ENCODE measurements around the gene HOXB7.

HOXB7 gene

DNA sequence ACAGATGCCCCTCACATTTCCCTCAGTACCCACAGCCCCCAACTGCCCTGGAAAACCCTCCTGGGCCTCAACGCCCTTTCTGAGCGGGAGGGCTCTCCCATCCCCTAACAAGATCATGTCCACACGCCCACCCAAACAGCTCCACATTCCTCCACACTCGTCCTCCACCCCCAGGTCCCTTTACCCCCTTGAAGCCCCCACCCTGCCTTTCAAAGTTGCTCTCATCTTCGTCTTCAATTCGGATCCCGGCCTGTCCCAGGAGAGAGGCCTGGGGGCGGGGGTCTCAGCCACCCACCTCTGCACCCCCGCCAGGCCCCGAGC lies 47.0 kb downstream of the HOXB7 start:
- DNase-seq (ENCODE audit: insufficient read length), result no peak
- TF ChIP-seq TAF1 (IDR thresholded peaks at IDR 0.05; ENCODE audit: borderline replicate concordance, low read depth, low read length), result no peak
- TF ChIP-seq POLR2AphosphoS5 (IDR thresholded peaks at IDR 0.05; ENCODE audit: low read depth, low read length), result no peak
- TF ChIP-seq POLR2A (IDR thresholded peaks at IDR 0.05; ENCODE audit: low read depth, low read length), result no peak
- no peak for FAIRE-seq

GRCh38 chr17:48563385-48563838 lies 47.4 kb downstream of the HOXB7 start:
- FAIRE-seq (no peak), DNase-seq (ENCODE audit: insufficient read length) (no peak)
- TF ChIP-seq POLR2A (IDR thresholded peaks at IDR 0.05; ENCODE audit: low read depth, low read length) (no peak), TAF1 (IDR thresholded peaks at IDR 0.05; ENCODE audit: borderline replicate concordance, low read depth, low read length) (no peak), POLR2AphosphoS5 (IDR thresholded peaks at IDR 0.05; ENCODE audit: low read depth, low read length) (no peak)

DNA sequence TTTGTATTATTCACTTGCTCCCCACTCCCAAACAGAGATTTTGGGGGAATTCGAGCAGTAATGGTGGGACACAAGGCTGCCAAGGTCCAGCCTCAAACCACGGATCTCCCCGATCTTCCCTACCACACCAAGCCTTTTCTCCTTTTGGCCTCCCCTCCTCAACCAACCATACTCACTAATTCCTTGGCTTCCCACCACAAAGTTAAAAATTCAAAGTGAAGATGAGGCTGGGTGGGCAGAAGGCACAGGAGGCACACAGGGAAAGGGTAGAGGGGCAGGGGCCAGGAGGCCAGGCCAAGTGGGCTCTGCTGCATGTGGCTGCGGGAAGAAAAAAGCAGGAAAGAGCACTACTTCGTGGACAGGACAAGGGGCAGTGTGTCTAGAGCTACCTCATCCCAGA lies 47.9 kb downstream of the HOXB7 start:
- FAIRE-seq (no peak), DNase-seq (ENCODE audit: insufficient read length) (no peak)
- no peak for TF ChIP-seq POLR2AphosphoS5 (IDR thresholded peaks at IDR 0.05; ENCODE audit: low read depth, low read length)

GRCh38 chr17:48561884-48562810 lies 48.7 kb downstream of the HOXB7 start:
- no peak for FAIRE-seq
- TF ChIP-seq TAF1 (IDR thresholded peaks at IDR 0.05; ENCODE audit: borderline replicate concordance, low read depth, low read length) (no peak), POLR2A (IDR thresholded peaks at IDR 0.05; ENCODE audit: low read depth, low read length) (no peak), POLR2AphosphoS5 (IDR thresholded peaks at IDR 0.05; ENCODE audit: low read depth, low read length) (no peak)
- no peak for DNase-seq (ENCODE audit: insufficient read length)

GRCh38 chr17:48559840-48560817 lies 50.7 kb downstream of the HOXB7 start:
- DNase-seq (ENCODE audit: insufficient read length) (no peak), FAIRE-seq (no peak)
- TF ChIP-seq POLR2A (IDR thresholded peaks at IDR 0.05; ENCODE audit: low read depth, low read length), result no peak
- TF ChIP-seq TAF1 (IDR thresholded peaks at IDR 0.05; ENCODE audit: borderline replicate concordance, low read depth, low read length), result no peak
- TF ChIP-seq POLR2AphosphoS5 (IDR thresholded peaks at IDR 0.05; ENCODE audit: low read depth, low read length), result no peak

- FAIRE-seq (no peak), DNase-seq (ENCODE audit: insufficient read length) (no peak)
- TF ChIP-seq POLR2AphosphoS5 (IDR thresholded peaks at IDR 0.05; ENCODE audit: low read depth, low read length) (no peak), TAF1 (IDR thresholded peaks at IDR 0.05; ENCODE audit: borderline replicate concordance, low read depth, low read length) (no peak), POLR2A (IDR thresholded peaks at IDR 0.05; ENCODE audit: low read depth, low read length) (no peak)
Observed at GRCh38 chr17:48559122-48559839, 51.5 kb downstream of the HOXB7 start.

- FAIRE-seq (no peak), DNase-seq (ENCODE audit: insufficient read length) (no peak)
- TF ChIP-seq POLR2A (IDR thresholded peaks at IDR 0.05; ENCODE audit: low read depth, low read length), result no peak
- no peak for TF ChIP-seq POLR2AphosphoS5 (IDR thresholded peaks at IDR 0.05; ENCODE audit: low read depth, low read length)
- TF ChIP-seq TAF1 (IDR thresholded peaks at IDR 0.05; ENCODE audit: borderline replicate concordance, low read depth, low read length), result no peak
Observed at GRCh38 chr17:48558831-48559121, 52.0 kb downstream of the HOXB7 start.

DNA sequence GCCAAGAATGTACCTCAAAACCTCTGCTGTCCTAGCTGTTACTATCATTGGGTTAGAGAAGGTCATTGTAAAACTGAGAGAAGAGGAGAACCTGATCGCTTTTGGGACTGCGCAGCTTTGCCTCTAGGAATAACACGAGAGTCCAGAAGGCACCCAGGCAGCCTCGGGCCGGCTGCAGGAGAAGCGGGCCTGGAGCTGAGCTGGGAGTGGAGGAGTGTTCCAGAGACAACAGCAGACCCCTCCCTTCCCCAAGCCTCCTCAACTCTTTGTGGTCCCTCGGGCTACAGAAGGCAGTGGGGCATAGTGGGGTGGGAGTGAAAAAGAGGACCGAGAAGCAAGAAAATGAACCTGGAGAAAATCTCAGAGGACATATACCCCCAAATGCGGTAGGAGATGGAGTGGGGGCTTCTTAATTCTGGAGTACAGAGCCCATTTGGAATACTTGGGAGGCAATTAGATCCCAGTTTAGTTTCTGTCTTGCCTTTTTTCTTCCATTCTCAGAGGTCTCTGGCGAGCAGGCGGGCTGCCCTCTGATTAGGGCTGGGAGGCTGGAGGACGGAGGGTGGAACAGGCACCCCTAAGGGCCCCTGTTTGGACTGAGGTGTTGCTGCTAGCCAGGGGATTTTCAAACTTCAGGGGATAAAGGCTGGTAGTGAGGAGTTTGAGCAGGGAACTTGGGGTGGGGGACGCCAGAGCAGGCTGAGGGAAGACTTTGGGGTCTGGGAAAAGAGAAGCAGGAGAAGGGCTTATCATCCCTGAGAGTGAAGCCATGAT lies 52.6 kb downstream of the HOXB7 start:
- DNase-seq (ENCODE audit: insufficient read length) (no peak), FAIRE-seq (no peak)

More for the DNA sequence above, 52.6 kb downstream of the HOXB7 start:
- TF ChIP-seq POLR2AphosphoS5 (IDR thresholded peaks at IDR 0.05; ENCODE audit: low read depth, low read length) (no peak), POLR2A (IDR thresholded peaks at IDR 0.05; ENCODE audit: low read depth, low read length) (no peak), TAF1 (IDR thresholded peaks at IDR 0.05; ENCODE audit: borderline replicate concordance, low read depth, low read length) (no peak)

All from GM12892 (cell line).